ENCODE data around the gene FOXJ2. TPM values are rescaled to one million over a fixed set of nuclear protein-coding genes. Genes with fewer than 3 reads are reported as not detected.

The FOXJ2 gene
- total RNA-seq, 1 experiment from 2014 or later = 5.5 TPM

GRCh38 chr12:8057839-8058238, 25.3 kb downstream of the FOXJ2 start:
- no peaks in the 10 kb centered on the region for H3K9me3 ChIP-seq (ENCODE audit: control insufficient read depth, low read depth, low read length)
- H2AFZ ChIP-seq (ENCODE audit: low read length) = no peak overlapping the region
- no peaks in the 10 kb centered on the region for H3K23me2 ChIP-seq (ENCODE audit: insufficient read length, low read depth, low read length, poor library complexity, severe bottlenecking)
- no peak overlapping the region for H3K18ac ChIP-seq (ENCODE audit: insufficient read length, low read depth, low read length)
- H4K20me1 ChIP-seq (ENCODE audit: control insufficient read depth, insufficient read depth, insufficient read length) = no peaks in the 10 kb centered on the region
- TF ChIP-seq CTCF (conservative IDR thresholded peaks at IDR 0.05) = no peak
- H2BK5ac ChIP-seq (ENCODE audit: insufficient read length, low read length) = no peak overlapping the region
- Mint-ChIP-seq H3K27ac (no peak overlapping the region), H3K4me3 (no peak overlapping the region), H3K4me1 (peaks cover 6 to 13% of the 10 kb centered on the region in 2 experiments), H3K36me3 (ENCODE audit: insufficient read depth in 1 of 3, low read depth in 3 of 3) (no peaks in the 10 kb centered on the region; a peak in 1 of 7 replicates), H3K27me3 (ENCODE audit: low read depth) (peaks cover 1% of the 10 kb centered on the region; the same call in 1 of the 2 replicates), H3K9me3 (no peaks in the 10 kb centered on the region)
- H3K4me1 ChIP-seq (ENCODE audit: insufficient read depth, low read length) = no peaks in the 10 kb centered on the region; the same call in 1 of the 2 replicates
- WGBS (ENCODE audit: extremely low coverage, insufficient read length, low lambda C conversion rate) = no CpG with 5 or more reads among the region's 4 CpGs
- no peak overlapping the region for H3K4me2 ChIP-seq (ENCODE audit: insufficient read depth, insufficient read length, low read length)
- no peak overlapping the region for H3K4ac ChIP-seq (ENCODE audit: low read depth, low read length)
- no peak overlapping the region for H2BK12ac ChIP-seq (ENCODE audit: insufficient read length, low read depth, low read length)
- H3K56ac ChIP-seq (ENCODE audit: insufficient read length, low read depth, low read length) = no peak overlapping the region
- no peak overlapping the region for H3K14ac ChIP-seq (ENCODE audit: insufficient read depth, low read length)
- H2BK15ac ChIP-seq (ENCODE audit: low read depth, low read length) = no peak overlapping the region
- H3K23ac ChIP-seq (ENCODE audit: insufficient read length, low read depth, low read length) = no peak overlapping the region
- H2BK120ac ChIP-seq (ENCODE audit: low read depth, low read length, poor library complexity, severe bottlenecking) = no peak overlapping the region
- H2BK20ac ChIP-seq (ENCODE audit: low read depth, low read length, poor library complexity, severe bottlenecking) = no peak overlapping the region
- H3K9ac ChIP-seq (ENCODE audit: extremely low read depth, insufficient read length, low read length) = no peak overlapping the region
- H3K27me3 ChIP-seq (ENCODE audit: insufficient read depth, low read length) = no peaks in the 10 kb centered on the region
- H3K27ac ChIP-seq (ENCODE audit: insufficient read length, low read depth, low read length) = no peak overlapping the region
- H3T11ph ChIP-seq (ENCODE audit: low read length) = no peak overlapping the region
- H3K79me2 ChIP-seq (ENCODE audit: insufficient read depth, low read length) = no peaks in the 10 kb centered on the region
- DNase-seq = no peak
- no peak overlapping the region for H4K91ac ChIP-seq (ENCODE audit: insufficient read length, low read depth, low read length)
- no peak overlapping the region for H4K5ac ChIP-seq (ENCODE audit: insufficient read length, low read depth, low read length)
- no peaks in the 10 kb centered on the region for H3K79me1 ChIP-seq (ENCODE audit: insufficient read depth, low read depth, low read length, poor library complexity, severe bottlenecking)
- no peak overlapping the region for H4K8ac ChIP-seq (replicated peaks; ENCODE audit: insufficient read length, low read depth, low read length)
- no peak overlapping the region for H2AK5ac ChIP-seq (ENCODE audit: insufficient read length, low read length)

Measured in H9 (cell line).